Lung (tissue), 12 donors: ENCODE results near the gene MLX. TPM values are rescaled to one million over a fixed set of nuclear protein-coding genes. Genes with fewer than 3 reads are reported as not detected.
A peak's percentile ranks its signal among the peaks of the same experiment; 100 is the strongest.

Experiments
- ATAC-seq: fragments of 200-7000 bp; cut with Tn5 transposase; one replicate; pipeline ENCODE4 v1.9.1; 2020; ENCODE audit warnings: moderate number of reproducible peaks; ENCODE audit not compliant: insufficient read depth, low FRiP score
- DNase-seq, 3 donors: peaks; one replicate each; pipeline ENCODE4 v3.0.0-alpha.2; 2013 to 2017
- H3K27ac ChIP-seq, 2 donors: one replicate each; pipeline ENCODE4 v1.5.1; 2013; ENCODE audit warnings: mild to moderate bottlenecking in 2 of 2, moderate library complexity in 2 of 2, control low read depth in 1 of 2, inconsistent platforms in 1 of 2, low read depth in 1 of 2, low read length in 1 of 2
- H3K27me3 ChIP-seq, 3 donors: one replicate each; pipeline ENCODE4 v1.5.1; 2013; ENCODE audit warnings: low read length in 2 of 3; ENCODE audit not compliant: control insufficient read depth in 3 of 3, insufficient read depth in 3 of 3
- H3K36me3 ChIP-seq, 4 donors: one replicate each; pipeline ENCODE4 v1.5.1; 2013; ENCODE audit warnings: low read length in 4 of 4, mild to moderate bottlenecking in 1 of 4, moderate library complexity in 1 of 4; ENCODE audit not compliant: control insufficient read depth in 4 of 4, insufficient read depth in 4 of 4
- H3K4me1 ChIP-seq, 5 donors: one replicate each; pipeline ENCODE4 v1.5.1; 2013; ENCODE audit warnings: low read length in 5 of 5, mild to moderate bottlenecking in 2 of 5, moderate library complexity in 1 of 5; ENCODE audit not compliant: control insufficient read depth in 5 of 5, insufficient read depth in 5 of 5
- H3K4me3 ChIP-seq: one replicate; pipeline ENCODE4 v1.5.1; 2013; ENCODE audit warnings: mild to moderate bottlenecking, control low read depth, moderate library complexity
- H3K9ac ChIP-seq, 2 donors: one replicate each; pipeline ENCODE4 v1.5.1; 2013; ENCODE audit warnings: low read length in 2 of 2, control low read depth in 1 of 2; ENCODE audit not compliant: insufficient read depth in 1 of 2
- H3K9me3 ChIP-seq, 4 donors: one replicate each; pipeline ENCODE4 v1.5.1; 2013; ENCODE audit warnings: low read length in 3 of 4, mild to moderate bottlenecking in 1 of 4, moderate library complexity in 1 of 4; ENCODE audit not compliant: control insufficient read depth in 4 of 4, insufficient read depth in 3 of 4
- CTCF ChIP-seq: IDR thresholded peaks from 2 replicates; pipeline ENCODE4 v1.5.1; 2012; ENCODE audit warnings: mild to moderate bottlenecking; ENCODE audit errors: control extremely low read depth, extremely low read depth
- WGBS, 2 donors: extraction: QIAGEN DNeasy Blood & Tissue Kit; methylation state at CpG; one replicate each; pipeline ENCODE4 v1.1.7; 2013; 5-methylcytosine and 5-hydroxymethylcytosine counted together
- polyA plus RNA-seq, 2 donors: library from polyadenylated mRNA; stranded (reverse); fragments of 200-250 nt; gene quantifications; one replicate each; pipeline ENCODE4 v1.2.1, GENCODE V29; 2013
- total RNA-seq, 2 donors: library from RNA; depleted of rRNA in 1 of 2; stranded (reverse); fragments of >200 nt in 1 of 2; gene quantifications; one replicate each; pipeline ENCODE4 v1.2.1, GENCODE V29; 2014 to 2021
- donor health status: control.
- donor health status: control.
- donor health status: Bipolar disorder and iron deficiency.
- donor health status: healthy.
- donor health status: DM: yes; HTN: yes; CAD: no.

MLX gene
- total and polyA plus RNA-seq, 4 donors, result 31.9 to 71.6 (median 65.7) TPM

GRCh38 chr17:42529061-42529460, 37.8 kb upstream of the MLX start:
- Histone ChIP-seq H3K36me3 (no peaks in the 10 kb centered on the region), H3K4me3 (no peak overlapping the region), H3K27me3 (no peaks in the 10 kb centered on the region), H3K4me1 (peaks cover 0 to 11% (median 7%) of the 10 kb centered on the region in 5 donors), H3K9me3 (no peaks in the 10 kb centered on the region), H3K9ac (no peak overlapping the region), H3K27ac (no peak overlapping the region)
- ATAC-seq (no peak), DNase-seq (no peak)
- no peak for TF ChIP-seq CTCF
- WGBS, 2 donors, result 24 to 49% methylated on average over 3 of the region's 3 CpGs

- Histone ChIP-seq H3K36me3 (no peaks in the 10 kb centered on the region), H3K27ac (peak overlapping the region in 1 of 2 donors; percentile 46), H3K9me3 (no peaks in the 10 kb centered on the region), H3K27me3 (no peaks in the 10 kb centered on the region), H3K4me1 (peaks cover 0 to 21% (median 7%) of the 10 kb centered on the region in 5 donors), H3K9ac (no peak overlapping the region), H3K4me3 (no peak overlapping the region)
- ATAC-seq, result no peak
- WGBS, 2 donors, result 81 to 86% methylated on average over 2 of the region's 2 CpGs
- no peak for TF ChIP-seq CTCF
- no peak for DNase-seq
Observed at GRCh38 chr17:42530952-42531454, 35.9 kb upstream of the MLX start.

GRCh38 chr17:42531455-42532354, 35.2 kb upstream of the MLX start:
- Histone ChIP-seq H3K9ac (peak overlapping the region in 1 of 2 donors; percentile 48), H3K4me3 (peak overlapping the region; percentile 32), H3K27me3 (no peaks in the 10 kb centered on the region), H3K4me1 (peaks cover 0 to 23% (median 7%) of the 10 kb centered on the region in 5 donors), H3K36me3 (no peaks in the 10 kb centered on the region), H3K9me3 (no peaks in the 10 kb centered on the region), H3K27ac (peak overlapping the region; percentile 83 to 89)
- peak; percentile 22 for TF ChIP-seq CTCF
- WGBS, 2 donors, result 12 to 17% methylated on average over 47 to 60 of the region's 60 CpGs
- ATAC-seq (peak; percentile 35), DNase-seq (peak; percentile 68 to 80 (median 74))
